Omental fat pad (tissue), 4 donors: ENCODE data around the gene RBL1. TPM values are rescaled to one million over a fixed set of nuclear protein-coding genes. Genes with fewer than 3 reads are reported as not detected.

Experiments
- ATAC-seq: fragments of 150-250 bp; one replicate; pipeline ENCODE4 v1.9.1; 2016; ENCODE audit warnings: mild to moderate bottlenecking, moderate library complexity; ENCODE audit not compliant: low FRiP score
- DNase-seq: peaks from one replicate; pipeline ENCODE4 v3.0.0-alpha.2; 2019; ENCODE audit warnings: low spot score
- CTCF ChIP-seq, 3 donors: fragments of 450-650 bp; IDR thresholded peaks; one replicate each; pipeline ENCODE4 v1.5.1; 2016 to 2017; ENCODE audit warnings: antibody characterized with exemption in 3 of 3, mild to moderate bottlenecking in 3 of 3, moderate library complexity in 2 of 3
- total RNA-seq, 4 donors: library from RNA; depleted of rRNA; stranded (reverse); fragments of >200 nt; gene quantifications; one replicate each; pipeline ENCODE4 v1.1.0, GENCODE V29; 2016

Gene RBL1
- total RNA-seq, 4 donors from 2014 or later: 2.6 to 8.7 (median 5.3) TPM

- no peak for ATAC-seq
- TF ChIP-seq CTCF (IDR thresholded peaks at IDR 0.05): no peak
- DNase-seq: no peak
These were observed 12.9 kb upstream of the RBL1 start for GRCh38 chr20:37108676-37109075.

- no peak for DNase-seq
- TF ChIP-seq CTCF (IDR thresholded peaks at IDR 0.05): no peak
- no peak for ATAC-seq
These were observed 6.8 kb upstream of the RBL1 start for GRCh38 chr20:37102571-37102970.

- TF ChIP-seq CTCF (IDR thresholded peaks at IDR 0.05): no peak
- ATAC-seq: no peak
These were observed 731 bp upstream of the RBL1 start for GRCh38 chr20:37096415-37097041.

DNA sequence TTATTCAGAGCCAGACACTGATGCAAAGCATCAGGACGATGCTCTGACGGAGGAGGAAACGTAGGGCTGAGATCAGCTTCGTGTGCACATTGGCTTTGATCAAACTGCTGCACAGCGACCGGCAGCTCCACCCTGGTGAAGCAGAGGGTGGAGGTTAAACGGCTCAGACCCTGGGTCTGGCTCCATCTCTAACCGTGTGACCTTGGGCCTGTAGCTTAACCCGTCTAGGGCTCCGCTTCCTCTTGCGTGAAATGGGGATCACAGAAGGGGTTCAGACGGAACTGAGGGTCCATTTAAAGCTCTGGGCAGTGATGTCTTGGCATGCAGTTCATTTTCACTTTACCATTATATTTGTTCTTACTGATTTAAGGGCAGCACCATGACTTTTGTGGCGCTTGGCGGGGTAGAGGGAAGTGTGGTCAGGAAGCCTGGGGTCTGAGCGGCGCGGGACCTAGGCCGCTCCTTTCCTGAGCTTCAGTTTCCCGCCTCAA lies 644 bp downstream of the RBL1 start:
- ATAC-seq (peak; percentile 18), DNase-seq (no peak)

More at GRCh38 chr20:37096415-37097041, 731 bp upstream of the RBL1 start:
- no peak for DNase-seq

DNA sequence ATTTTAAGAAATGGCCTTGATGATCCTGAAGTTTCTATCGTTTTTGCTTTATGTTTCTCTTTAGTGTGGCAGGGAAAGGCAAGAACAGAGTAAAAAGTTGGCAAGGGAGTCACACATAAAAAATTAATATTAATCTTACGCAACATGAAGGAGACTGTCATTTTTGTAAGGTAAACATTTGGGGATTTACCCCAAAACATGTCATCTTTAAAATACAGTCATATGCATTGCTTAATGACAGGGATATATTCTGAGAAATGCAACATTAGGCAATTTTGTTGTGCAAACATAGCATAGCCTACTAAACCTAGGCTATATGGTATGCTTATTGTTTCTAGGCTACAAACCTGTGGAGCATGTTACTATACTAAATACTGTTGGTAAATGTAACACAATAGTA lies 5.4 kb downstream of the RBL1 start:
- ATAC-seq (no peak), DNase-seq (no peak)
- TF ChIP-seq CTCF (IDR thresholded peaks at IDR 0.05): no peak

More for the DNA sequence above, 644 bp downstream of the RBL1 start:
- TF ChIP-seq CTCF (IDR thresholded peaks at IDR 0.05): no peak

DNA sequence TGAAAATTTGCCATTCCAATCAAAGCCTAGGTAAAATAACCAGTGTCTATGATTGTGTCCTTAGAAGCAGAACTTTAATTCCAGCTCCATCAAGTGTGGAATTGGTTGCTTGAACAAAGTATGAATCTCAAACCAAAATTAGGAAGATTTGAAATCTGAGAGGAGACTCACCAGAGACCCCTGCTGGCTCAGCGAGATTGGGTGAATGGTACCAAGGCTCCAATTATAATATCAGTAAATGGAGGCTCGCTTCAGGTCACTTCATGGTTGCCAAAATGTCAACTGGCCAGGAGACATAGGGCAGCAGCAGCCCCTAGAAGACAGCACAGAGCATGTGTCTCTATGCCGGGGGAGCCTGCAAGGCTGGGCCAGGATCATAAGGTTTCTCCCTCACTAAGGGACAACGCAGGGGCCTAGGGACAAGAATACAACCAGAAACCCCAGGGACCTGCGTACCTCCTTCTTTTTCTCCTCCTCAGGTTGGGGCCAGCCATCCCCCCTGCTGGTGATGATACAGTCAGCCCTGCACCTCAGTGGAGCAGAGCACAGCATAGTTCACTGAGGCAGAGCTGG lies 14.0 kb downstream of the RBL1 start:
- ATAC-seq (no peak), DNase-seq (no peak)
- no peak for TF ChIP-seq CTCF (IDR thresholded peaks at IDR 0.05)

DNA sequence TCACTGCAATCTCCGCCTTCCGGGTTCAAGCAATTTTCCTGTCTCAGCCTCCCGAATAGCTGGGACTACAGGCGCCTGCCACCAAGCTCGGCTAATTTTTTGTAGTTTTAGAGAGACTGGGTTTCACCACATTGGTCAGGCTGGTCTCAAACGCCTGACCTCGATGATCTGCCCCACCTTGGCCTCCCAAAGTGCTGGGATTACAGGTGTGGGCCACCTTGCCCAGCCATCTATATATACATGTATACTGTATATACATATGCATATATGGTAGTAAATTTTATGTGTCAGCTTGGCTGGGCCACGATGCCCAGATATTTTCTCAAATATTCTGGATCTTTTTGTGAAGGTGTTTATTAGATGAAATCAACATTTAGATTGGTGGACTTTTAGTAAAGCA lies 18.8 kb downstream of the RBL1 start:
- no peak for TF ChIP-seq CTCF (IDR thresholded peaks at IDR 0.05)
- DNase-seq (no peak), ATAC-seq (no peak)
